Caco-2 (cell line): ENCODE measurements around the gene MX2. TPM values are rescaled to one million over a fixed set of nuclear protein-coding genes. Genes with fewer than 3 reads are reported as not detected.

Source experiments
- BruUV-seq: library from RNA; stranded (reverse); fragments of 400-500 nt; replicated peaks from 2 replicates; lab custom pipeline; 2021; lab: Mats Ljungman, UMichigan
- CTCF ChIA-PET: fragments of 300-600 bp; sonication (Branson Sonifier 250); formaldehyde crosslinking; loops from one replicate; lab custom pipeline; 2022; ENCODE audit warnings: antibody characterized with exemption; lab: Charles Lee
- POLR2A ChIA-PET: fragments of 300-600 bp; sonication (Branson Sonifier 250); formaldehyde crosslinking; loops from one replicate; lab custom pipeline; 2022; ENCODE audit warnings: antibody characterized with exemption; lab: Charles Lee
- DNase-seq, 2 experiments: peaks; one replicate each; pipeline versions ENCODE4 v3.0.0 to v3.0.0-alpha.2; 2020 to 2022
- H3K27me3 ChIP-seq: replicated peaks from 2 replicates; pipeline ENCODE4 v1.6.0; 2011; ENCODE audit warnings: low read length; ENCODE audit not compliant: control insufficient read depth, insufficient read depth
- H3K36me3 ChIP-seq: 2 replicates; pipeline ENCODE4 v1.5.1; 2011; ENCODE audit warnings: low read length; ENCODE audit not compliant: control insufficient read depth, insufficient read depth
- H3K4me1 ChIP-seq: fragments of 250-450 bp; sonication (Bioruptor Pico); 2 replicates; pipeline ENCODE4 v1.5.1; 2020; ENCODE audit warnings: mild to moderate bottlenecking
- H3K4me3 ChIP-seq: 2 replicates; pipeline ENCODE4 v1.5.1; 2011; ENCODE audit warnings: low read depth, mild to moderate bottlenecking, control low read depth, low read length
- H3K9me3 ChIP-seq: fragments of 250-450 bp; sonication (Bioruptor Pico); 2 replicates; pipeline ENCODE4 v1.5.1; 2020; ENCODE audit warnings: mild to moderate bottlenecking, moderate library complexity
- H3K27ac Mint-ChIP-seq: one replicate; pipeline ENCODE4 v1.8.0; 2022; ENCODE audit warnings: mixed read lengths; ENCODE audit not compliant: unreplicated experiment
- H3K27me3 Mint-ChIP-seq: one replicate; pipeline ENCODE4 v1.8.0; 2022; ENCODE audit warnings: mixed read lengths; ENCODE audit not compliant: insufficient read depth, unreplicated experiment
- H3K36me3 Mint-ChIP-seq: one replicate; pipeline ENCODE4 v1.8.0; 2022; ENCODE audit warnings: mild to moderate bottlenecking, mixed read lengths; ENCODE audit not compliant: insufficient read depth, unreplicated experiment
- H3K4me1 Mint-ChIP-seq: one replicate; pipeline ENCODE4 v1.8.0; 2022; ENCODE audit warnings: low read depth, mixed read lengths; ENCODE audit not compliant: unreplicated experiment
- H3K4me3 Mint-ChIP-seq: one replicate; pipeline ENCODE4 v1.8.0; 2022; ENCODE audit warnings: mild to moderate bottlenecking, moderate library complexity, mixed read lengths; ENCODE audit not compliant: unreplicated experiment
- H3K9me3 Mint-ChIP-seq: one replicate; pipeline ENCODE4 v1.8.0; 2022; ENCODE audit warnings: mixed read lengths; ENCODE audit not compliant: unreplicated experiment
- CTCF ChIP-seq, 2 experiments: fragments of 200-600 bp in 1 of 2; IDR thresholded peaks; 1 replicate in 1 of 2; 2 replicates in 1 of 2; pipeline versions ENCODE4 v1.5.1 to v1.8.0; 2011 to 2022; ENCODE audit warnings: antibody characterized with exemption in 1 of 2, control low read depth in 1 of 2, inconsistent platforms in 1 of 2, low read depth in 1 of 2, low read length in 1 of 2, mild to moderate bottlenecking in 1 of 2, moderate library complexity in 1 of 2; ENCODE audit not compliant: insufficient read depth in 1 of 2, severe bottlenecking in 1 of 2, unreplicated experiment in 1 of 2
- intact Hi-C: fragments of 100-400 bp; cut with micrococcal nuclease; formaldehyde crosslinking; loops from one replicate; pipeline ENCODE4 v1.10.0; 2022; ENCODE audit not compliant: unreplicated experiment
- total RNA-seq: library from RNA; stranded (reverse); gene quantifications from 2 replicates; pipeline ENCODE4 v1.2.3, GENCODE V29; 2022

MX2 gene
- total RNA-seq, 1 experiment from 2014 or later = 0.84 TPM

GRCh38 chr21:41458559-41458958, 96.7 kb downstream of the MX2 start:
- BruUV-seq = no TSS peak
- intact Hi-C loops = no loop called here
- no peaks in the 10 kb centered on the region for H3K4me1 ChIP-seq
- Mint-ChIP-seq H3K9me3 (peaks cover 4% of the 10 kb centered on the region), H3K4me3 (no peak overlapping the region), H3K27ac (peak overlapping the region; percentile 26), H3K27me3 (no peaks in the 10 kb centered on the region), H3K4me1 (peaks cover 13% of the 10 kb centered on the region), H3K36me3 (peaks cover 23% of the 10 kb centered on the region)
- peaks cover 8% of the 10 kb centered on the region for H3K9me3 ChIP-seq
- H3K27me3 ChIP-seq = no peaks in the 10 kb centered on the region
- POLR2A ChIA-PET = no interaction called here
- CTCF ChIA-PET = interaction anchor here (3.9 kb wide), 1 partner anchor 175 kb away, joined by 37 read pairs; no protein-coding TSS in a partner anchor
- DNase-seq = peak in 1 of 2 experiments; percentile 24
- no peak for TF ChIP-seq CTCF (IDR thresholded peaks at IDR 0.05; ENCODE audit: insufficient read depth in 1 of 2, low read depth in 1 of 2, low read length in 1 of 2, severe bottlenecking in 1 of 2, unreplicated experiment in 1 of 2)
- no peaks in the 10 kb centered on the region for H3K36me3 ChIP-seq
- no peak overlapping the region for H3K4me3 ChIP-seq

Other genes with a start within 250 kb of the MX2 start
- gene BACE2, start 193.9 kb upstream of the MX2 start, total RNA-seq = 8.8 and 10.1 TPM in 2 replicates
- 59.5 and 59.7 TPM in 2 replicates for gene FAM3B, start 45.2 kb upstream of the MX2 start, total RNA-seq
- gene MX1, start 64.2 kb downstream of the MX2 start, total RNA-seq = 16.3 and 18.9 TPM in 2 replicates
- 71.0 and 74.9 TPM in 2 replicates for gene TMPRSS2, start 146.1 kb downstream of the MX2 start, total RNA-seq